IMR-90 (cell line): ENCODE measurements around the gene ARHGAP5.

Experiments used
- BHLHE40 ChIP-seq: fragments of 150-350 bp; IDR thresholded peaks from 2 replicates; pipeline ENCODE4 v1.6.1; 2016; ENCODE audit warnings: mild to moderate bottlenecking, low read depth, low read length
- CEBPB ChIP-seq: IDR thresholded peaks from 2 replicates; pipeline ENCODE4 v1.6.1; 2012; ENCODE audit warnings: low read depth, low read length, improper control_type of control experiment
- CTCF ChIP-seq: conservative IDR thresholded peaks from 2 replicates; pipeline ENCODE4 v1.5.1; 2012; ENCODE audit warnings: mild to moderate bottlenecking, low read depth, low read length, improper control_type of control experiment
- FOS ChIP-seq: fragments of 150-350 bp; IDR thresholded peaks from 2 replicates; pipeline ENCODE4 v1.6.1; 2016; ENCODE audit warnings: low read depth, low read length
- MXI1 ChIP-seq: IDR thresholded peaks from 2 replicates; pipeline ENCODE4 v1.6.1; 2012; ENCODE audit warnings: low read depth, mild to moderate bottlenecking, low read length, moderate library complexity, borderline replicate concordance
- POLR2A ChIP-seq: IDR thresholded peaks from 2 replicates; pipeline ENCODE4 v1.6.1; 2012; ENCODE audit warnings: mild to moderate bottlenecking, low read depth, low read length
- RFX5 ChIP-seq: IDR thresholded peaks from 2 replicates; pipeline ENCODE4 v1.8.0; 2012; ENCODE audit warnings: low read depth, mild to moderate bottlenecking, low read length, moderate library complexity
- USF2 ChIP-seq: fragments of 150-350 bp; IDR thresholded peaks from 2 replicates; pipeline ENCODE4 v1.6.1; 2017; ENCODE audit warnings: mild to moderate bottlenecking, antibody characterized with exemption, low read length, low read depth

- TF ChIP-seq USF2 (no peak), CTCF (no peak), CEBPB (no peak), POLR2A (no peak), BHLHE40 (no peak), FOS (no peak), MXI1 (no peak), RFX5 (no peak)
Measured at GRCh38 chr14:32043624-32044023, 33.5 kb upstream of the ARHGAP5 start.
